ENCODE data around the gene ZMPSTE24.

- TF ChIP-seq CTCF (IDR thresholded peaks at IDR 0.05) (no peak), POLR2A (IDR thresholded peaks at IDR 0.05; ENCODE audit: low read depth) (no peak)
Observed at GRCh38 chr1:40241362-40241761, 16.7 kb upstream of the ZMPSTE24 start.
